HuH-7 (cell line): ENCODE measurements around the gene KCNH1.
A peak's percentile ranks its signal among the peaks of the same experiment; 100 is the strongest.
"Not testable (repeated sequence)": the region's sequence is repeated elsewhere in the genome, so short reads cannot be mapped to it uniquely, and the experiment has no call there.

Experiments
- DNase-seq: peaks from one replicate; pipeline ENCODE4 v3.0.0; 2011; ENCODE audit warnings: low spot score

Gene KCNH1

DNA sequence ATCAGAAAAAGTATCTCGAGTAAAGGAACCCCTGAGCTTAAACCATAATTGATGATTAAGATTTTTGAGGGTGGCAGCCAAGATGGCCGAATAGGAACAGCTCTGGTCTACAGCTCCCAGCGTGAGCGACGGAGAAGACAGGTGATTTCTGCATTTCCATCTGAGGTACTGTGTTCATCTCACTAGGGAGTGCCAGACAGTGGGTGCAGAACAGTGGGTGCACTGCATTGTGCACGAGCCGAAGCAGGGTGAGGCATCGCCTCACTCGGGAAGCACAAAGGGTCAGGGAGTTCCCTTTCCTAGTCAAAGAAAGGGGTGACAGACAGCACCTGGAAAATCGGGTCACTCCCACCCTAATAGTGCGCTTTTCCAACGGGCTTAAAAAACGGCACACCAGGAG is 138.0 kb downstream of the KCNH1 start:
- not testable (repeated sequence) for DNase-seq

DNA sequence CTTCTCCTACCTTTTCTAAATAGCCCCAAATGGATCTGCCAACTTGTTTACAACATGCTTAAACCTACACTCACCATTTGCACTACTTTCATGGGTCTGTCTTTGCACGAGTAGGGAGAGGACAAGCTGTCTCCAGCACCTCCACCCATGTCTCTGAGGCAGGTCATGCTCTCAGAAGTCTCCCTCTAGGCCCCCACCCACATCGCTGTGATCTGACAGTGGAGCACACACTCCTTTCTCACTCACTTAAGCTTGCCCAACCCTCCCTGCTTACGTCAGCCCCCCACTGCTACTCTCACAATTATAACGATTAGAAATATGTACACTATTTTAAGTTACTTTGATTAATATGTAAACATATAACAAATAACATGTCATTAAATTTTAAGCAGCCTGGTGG is 141.1 kb downstream of the KCNH1 start:
- DNase-seq, result no peak

DNA sequence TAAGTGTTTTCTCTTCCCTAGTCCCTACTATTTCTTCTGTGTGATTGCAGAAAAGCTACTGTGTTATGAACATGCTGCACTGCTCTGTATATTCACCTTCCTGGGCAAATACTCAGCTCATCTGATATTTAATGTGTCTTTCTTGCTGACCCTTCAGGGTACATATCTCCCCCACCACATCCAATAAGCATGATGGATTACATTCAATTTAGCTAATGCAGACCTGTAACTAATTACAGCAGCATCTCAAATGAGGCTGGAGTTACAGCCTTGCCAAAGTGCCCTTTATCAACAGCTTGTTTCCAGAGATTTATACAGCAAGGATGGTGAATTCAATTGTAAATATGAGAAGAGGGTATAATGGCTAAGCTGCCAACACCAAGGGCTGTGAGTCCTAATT is 144.0 kb downstream of the KCNH1 start:
- no peak for DNase-seq

DNA sequence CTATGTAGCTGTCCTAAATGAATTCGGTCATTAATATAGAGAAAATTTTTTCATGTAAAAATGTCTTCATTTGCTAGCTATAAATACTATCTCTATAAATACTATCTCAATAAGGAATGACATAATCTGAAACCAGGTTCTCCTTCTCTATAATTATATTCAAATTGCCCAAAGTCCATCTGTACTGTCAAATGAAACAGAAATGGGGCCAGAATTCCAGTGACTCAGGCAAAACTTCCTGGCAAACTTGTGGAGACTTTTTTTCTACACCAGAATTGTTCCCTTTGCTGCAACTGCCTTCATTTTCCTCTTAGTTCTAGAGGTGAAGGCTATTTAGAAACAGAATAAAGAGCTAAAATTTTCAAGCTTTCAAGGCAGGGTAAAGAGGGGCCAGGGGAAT is 152.5 kb downstream of the KCNH1 start:
- no peak for DNase-seq

DNA sequence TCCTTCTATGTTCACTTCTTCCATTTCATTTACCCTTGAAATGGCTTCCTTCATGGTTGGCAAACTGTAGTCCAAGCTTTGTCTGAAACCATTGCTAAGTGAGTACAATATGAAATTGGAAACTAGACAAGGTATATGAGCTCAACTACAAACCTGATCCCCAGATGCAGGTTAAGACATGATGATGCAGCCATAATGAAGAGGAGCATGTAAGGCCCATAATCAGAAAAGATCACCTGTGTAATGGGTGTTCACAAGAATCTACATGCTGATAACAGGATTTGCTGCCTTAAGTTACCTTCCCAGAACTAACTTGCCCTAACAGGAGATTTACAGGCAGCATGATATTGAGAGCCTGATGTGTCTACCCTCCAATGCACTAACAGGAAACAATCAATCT is 153.9 kb downstream of the KCNH1 start:
- DNase-seq, result no peak

DNA sequence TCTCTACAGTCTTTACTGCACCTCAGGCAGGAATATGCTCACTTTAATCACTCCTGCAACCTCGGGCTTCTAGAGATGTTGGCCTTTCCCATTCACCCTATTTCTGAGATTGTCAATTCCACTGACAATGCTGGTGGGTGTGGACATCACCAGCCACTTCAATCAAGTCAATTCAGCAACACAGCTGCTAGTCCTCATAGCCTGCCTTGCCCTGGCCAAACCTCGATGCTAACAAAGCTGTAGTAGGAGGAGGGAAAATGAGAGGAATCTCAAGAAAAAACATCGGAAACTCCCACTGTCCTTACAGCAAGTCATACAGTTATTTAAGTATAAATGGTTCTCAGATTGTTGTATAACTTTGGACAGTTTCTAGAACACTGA is 155.0 kb downstream of the KCNH1 start:
- no peak for DNase-seq

DNA sequence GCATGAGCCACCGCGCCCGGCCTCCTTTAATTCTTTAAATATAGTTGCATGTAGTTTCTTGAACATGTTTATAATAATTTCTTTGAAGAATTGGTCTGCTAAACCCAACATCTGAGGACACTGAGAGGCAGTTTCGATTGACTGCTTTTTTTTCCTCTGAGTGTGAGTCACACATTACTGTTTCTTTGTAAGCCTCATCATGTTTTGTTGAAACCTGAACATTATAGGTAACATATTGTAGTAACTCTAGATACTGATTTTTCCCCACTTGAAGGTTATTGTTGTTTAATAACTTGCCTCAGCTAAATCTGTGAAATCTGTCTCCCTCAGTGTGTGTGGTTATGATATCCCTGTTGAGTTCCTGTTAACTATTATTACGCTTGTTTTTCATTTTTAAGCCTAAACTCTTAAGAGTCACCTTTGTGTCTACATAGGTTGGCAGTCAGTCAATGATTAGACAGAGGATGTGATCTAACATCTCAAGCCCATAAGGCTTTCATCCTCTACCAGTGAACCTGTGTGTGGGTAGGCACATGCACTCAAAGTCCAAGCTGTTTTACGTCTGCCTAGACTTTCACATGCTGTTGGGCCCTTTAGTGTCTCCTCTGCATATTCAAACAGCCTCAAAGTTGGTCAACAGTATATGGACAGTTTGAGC is 155.5 kb downstream of the KCNH1 start:
- DNase-seq, result no peak

DNA sequence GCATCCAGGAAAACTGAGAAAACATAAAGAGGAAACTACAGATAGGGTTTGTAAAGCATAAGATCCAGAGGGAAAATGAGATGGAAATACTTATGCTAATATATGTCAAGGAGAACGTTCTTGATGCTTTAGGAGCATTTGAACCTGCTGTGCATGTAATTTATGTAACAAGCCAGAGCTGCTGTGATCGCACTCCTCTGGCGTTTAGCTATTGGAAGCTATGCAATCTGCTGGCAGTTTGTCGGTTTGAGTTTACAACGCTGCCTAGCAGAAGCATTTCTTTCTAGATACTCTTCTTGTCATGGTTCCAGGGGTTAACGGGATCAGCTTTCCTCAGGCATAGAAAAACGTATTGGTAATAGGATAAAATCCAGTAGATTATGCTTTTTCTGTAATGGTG is 182.7 kb downstream of the KCNH1 start:
- DNase-seq, result no peak

DNA sequence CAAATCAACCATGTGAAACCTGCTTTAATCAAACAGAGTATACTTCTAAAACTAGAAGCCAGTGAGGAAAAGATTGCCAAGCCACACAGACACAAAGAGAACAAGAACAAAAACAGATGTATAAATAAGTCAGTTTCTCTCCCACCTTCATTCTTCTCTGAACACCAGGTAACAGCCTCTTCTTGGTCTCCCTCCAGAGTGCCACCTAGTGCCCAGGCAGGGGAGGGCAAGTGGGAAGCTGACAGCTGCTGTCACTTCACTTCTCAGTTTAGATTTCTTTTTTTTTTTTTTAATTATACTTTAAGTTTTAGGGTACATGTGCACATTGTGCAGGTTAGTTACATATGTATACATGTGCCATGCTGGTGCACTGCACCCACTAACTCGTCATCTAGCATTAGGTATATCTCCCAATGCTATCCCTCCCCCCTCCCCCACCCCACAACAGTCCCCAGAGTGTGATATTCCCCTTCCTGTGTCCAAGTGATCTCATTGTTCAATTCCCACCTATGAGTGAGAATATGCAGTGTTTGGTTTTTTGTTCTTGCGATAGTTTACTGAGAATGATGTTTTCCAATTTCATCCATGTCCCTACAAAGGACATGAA is 183.9 kb downstream of the KCNH1 start:
- peak; percentile 18 for DNase-seq

DNA sequence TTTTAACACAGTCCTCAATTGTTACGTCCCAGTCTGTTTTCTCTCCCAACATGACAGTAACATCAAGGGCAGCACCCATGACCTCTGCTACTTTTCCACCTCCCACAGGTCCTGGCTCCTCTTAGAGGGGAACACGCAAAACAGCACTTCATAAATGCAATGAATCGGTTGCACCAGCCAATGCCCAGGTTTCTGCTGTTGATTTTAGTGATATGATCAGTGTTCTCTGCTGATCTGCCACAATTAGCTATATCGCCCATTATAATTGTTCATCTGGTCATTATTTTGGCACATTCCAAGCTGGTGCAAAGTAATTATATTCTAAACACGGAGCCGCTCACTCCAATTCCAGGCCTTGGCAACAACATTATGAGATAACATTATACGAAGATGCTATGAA is 184.5 kb downstream of the KCNH1 start:
- DNase-seq, result no peak

DNA sequence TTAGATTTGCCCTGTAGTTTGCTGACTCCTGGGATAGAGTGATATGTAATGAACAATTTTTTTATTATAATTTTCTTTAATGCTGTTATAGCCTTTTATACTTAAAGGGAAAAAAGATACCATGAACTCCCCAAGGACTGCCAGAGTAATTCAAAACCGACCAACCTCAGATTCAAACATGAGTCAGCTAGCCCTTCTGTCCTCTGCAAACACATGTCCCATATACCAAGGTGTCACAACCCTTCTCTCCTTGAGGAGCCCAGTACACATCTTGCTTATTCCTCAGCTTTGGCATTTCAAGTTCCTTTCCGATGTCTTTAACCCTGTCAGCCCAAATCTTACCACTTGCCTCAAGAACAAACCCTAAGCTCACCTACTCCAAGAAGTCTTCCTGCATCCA is 184.9 kb downstream of the KCNH1 start:
- DNase-seq, result no peak

DNA sequence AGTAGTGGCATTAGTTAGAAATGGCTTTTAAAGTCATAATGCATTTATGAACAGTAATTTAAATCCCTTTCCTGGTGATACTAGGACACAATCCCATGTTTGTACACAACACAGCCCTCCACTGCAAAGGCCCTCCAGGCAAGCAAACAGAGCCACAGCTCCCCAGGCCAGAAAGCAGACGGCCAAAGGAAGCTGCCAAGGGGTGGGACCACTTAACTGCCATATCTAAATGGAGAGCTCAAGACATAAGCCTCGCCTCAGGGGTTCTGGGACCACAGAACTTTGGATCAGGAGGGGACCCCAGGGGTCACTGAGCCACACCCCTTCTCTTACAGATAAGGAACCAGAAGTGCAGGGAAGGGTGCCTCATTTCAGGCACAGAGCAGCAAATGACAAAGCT is 189.7 kb downstream of the KCNH1 start:
- DNase-seq, result no peak

DNA sequence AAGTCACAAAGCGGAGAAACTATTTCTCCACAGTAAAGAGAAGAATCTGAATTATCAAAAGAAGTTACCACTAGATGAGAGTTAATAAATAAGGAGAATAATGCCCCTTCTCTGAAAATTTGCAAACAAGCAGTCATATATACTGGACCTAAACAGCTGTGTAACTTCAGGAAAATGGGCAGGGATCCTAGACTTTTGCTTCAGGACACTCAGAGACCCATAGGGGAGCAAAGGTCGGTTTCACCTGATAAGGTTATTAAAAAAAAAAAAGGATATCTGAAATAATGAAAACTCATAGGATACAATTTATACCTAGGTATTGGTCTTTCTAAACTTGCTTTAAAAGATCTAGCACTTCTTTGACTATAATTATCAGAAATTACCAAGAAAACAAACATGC is 191.4 kb downstream of the KCNH1 start:
- no peak for DNase-seq

DNA sequence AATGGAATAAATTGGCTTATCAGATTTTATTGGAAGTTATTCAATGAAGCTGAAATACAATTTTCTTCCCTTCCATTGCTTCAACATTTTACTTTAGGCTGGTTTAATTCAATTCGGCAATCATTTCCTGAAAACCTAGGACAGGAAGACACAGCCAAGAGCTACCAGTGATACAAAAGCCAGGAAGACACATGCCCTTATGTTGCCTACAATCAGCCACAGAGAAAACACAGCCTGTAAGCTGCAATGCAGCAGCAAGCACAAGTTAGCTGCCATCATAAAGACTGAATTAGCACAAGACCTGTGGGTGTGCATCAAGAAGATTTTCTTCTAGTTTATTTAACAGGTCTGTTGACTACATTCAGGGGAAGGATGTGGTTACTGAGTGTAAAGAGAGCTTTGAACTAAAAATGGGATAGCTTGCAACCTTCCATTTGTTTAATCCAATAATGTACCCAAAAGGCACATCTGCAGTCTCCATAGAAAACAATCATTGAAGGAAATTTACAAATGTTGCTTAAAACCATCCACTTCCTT is 193.8 kb downstream of the KCNH1 start:
- no peak for DNase-seq

DNA sequence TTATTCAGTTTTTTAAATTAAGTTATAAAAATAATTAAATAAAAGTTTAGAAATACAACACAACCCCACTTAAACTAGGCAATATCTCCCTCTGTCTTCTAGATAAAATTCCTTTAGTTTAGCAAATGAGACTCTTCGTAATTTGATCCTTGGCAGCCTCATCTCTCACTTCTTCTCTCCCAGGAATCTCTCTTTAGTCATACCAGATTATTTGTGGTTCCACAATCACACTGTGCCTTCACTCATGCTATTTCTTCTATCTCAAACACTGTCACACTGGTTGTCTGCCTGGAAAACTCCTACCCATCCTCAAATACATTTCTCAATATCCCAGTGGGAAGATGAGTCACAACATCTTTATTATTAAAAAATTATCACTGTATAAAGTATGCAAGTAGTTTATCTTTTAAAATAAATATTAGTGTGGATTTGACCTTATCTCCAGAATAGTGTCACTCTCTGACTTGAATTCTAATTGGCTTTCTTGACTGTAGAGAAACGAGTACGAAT is 195.5 kb downstream of the KCNH1 start:
- no peak for DNase-seq

DNA sequence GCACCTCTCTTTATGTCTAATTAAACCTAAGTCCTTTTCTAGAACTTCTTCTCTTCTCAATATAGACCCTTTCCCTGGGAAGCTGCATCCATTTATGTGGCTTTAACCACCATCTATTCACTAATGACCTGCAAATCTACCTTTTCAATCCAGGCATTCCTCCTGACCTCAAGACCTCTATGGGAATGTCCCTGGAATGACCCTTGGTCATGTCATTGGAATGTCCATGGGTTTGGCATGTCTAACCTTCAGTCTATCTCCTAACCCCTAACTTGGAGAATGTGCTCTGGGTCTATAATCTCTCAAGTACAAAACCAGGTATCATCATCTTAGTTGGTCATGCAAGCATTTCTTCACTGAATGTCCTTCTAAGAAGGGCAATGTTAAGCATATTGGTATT is 196.1 kb downstream of the KCNH1 start:
- DNase-seq, result no peak

DNA sequence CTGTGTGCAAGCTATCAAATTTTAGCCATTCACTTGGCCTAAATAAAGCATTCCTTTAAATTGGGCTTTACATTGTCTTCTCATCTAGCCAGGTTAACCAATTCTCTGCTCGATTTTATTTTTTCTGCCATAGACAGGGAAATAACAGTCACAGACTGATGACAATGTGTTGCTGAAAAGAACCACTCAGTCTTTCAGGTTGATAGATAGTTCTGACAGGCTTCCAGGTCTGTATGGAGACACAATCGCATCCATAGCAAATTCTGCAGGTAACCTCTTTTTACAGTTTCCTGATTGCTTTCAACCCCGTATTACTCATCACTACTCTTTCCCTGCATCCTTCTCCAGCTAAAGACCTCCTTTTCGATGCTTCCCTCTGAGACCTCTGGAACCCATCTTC is 198.0 kb downstream of the KCNH1 start:
- DNase-seq, result no peak

DNA sequence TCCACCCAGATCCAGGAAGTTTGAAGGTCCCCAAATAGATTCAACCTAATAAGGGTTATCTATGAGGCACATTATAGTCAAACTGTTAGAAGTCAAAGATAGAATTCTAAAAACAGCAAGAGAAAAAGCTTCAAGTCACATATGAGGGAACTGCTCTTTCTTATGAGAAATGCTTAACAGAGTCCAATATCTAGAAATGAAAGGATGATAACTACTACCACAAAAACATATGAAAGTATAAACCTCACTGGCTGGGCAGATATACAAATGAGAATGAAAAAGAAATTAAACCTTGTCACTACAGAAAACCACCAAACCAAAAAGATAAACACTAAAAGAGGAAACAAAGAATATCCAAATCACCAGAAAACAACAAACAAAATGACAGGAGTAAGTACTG is 201.8 kb downstream of the KCNH1 start:
- DNase-seq, result no peak

DNA sequence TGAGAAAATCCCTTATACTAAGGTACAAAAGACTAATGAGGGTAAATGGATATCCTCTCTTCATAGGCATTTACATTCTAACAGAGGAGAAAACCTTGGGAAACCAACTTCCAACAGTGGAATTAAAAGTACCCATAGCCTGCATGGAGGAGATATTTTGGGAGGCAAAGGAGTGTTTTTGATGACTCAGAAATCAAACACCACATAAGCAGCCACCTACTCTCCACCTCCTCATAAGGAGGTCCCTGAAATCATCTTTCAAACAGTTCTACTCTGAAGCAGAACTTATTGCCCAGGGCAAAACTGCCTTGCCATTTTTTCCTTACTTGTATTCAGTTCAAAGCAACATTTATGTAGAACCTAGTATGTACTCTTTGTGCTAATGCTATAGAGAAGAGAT is 211.3 kb downstream of the KCNH1 start:
- DNase-seq, result no peak

DNA sequence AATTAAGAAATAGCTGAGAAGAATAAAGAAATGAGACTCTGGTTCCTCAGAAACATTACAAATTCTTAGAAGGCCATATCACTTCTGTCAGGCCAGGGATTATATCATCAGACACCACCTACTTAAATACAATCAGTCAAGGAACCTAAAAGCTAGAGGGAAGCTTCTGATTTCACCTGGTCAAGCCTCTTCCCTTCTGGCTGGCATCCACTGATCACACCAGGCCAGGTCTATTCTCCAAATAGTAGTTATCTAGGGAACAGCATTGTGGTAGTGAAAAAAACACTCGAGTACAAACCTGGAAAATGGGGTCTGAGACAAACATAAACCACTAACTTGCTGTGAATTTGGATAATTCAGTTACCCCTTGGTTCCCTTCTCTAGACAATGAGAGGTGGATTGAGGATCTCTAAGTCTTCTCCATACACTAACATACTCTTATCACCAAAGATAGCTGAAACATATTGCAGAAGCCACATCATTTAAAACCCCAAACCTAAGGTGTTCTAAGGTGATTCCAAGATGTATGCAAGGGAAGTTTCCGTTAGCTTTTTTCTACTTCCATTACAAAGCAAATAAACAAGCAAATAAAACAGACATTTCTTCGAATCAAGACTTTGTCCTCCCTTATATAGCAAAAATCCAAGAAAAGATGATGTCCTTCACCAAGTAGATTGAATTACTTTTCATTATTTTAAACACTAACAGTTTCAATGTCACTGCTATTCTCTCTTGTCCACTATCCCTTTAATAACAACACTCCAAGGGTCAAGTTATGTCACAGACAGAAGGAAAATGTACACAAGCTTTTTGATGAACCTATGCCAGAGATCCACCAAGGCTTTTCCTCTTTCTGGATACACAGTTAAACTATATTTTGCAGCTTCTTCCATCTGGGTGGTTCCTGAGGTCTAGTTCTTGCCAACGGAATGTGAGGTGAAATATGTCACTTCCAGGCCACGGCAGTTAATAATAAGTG is 212.9 kb downstream of the KCNH1 start:
- no peak for DNase-seq

DNA sequence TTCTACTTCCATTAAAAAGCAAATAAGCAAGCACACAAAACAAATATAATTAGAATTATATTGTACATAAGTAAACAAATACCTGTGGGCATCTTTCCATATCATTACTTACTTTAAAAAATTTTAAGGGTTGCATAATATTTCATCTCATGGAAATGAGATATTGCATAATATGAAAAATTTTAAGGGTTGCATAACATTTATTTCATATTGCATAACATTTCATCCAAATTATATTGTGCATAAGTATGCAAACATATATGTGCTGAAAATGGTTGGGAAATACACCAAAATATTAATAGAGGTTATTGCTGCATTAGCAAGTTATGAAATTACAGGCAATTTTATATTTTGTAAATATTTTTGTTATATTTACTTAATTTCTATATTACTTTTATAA is 213.7 kb downstream of the KCNH1 start:
- no peak for DNase-seq

DNA sequence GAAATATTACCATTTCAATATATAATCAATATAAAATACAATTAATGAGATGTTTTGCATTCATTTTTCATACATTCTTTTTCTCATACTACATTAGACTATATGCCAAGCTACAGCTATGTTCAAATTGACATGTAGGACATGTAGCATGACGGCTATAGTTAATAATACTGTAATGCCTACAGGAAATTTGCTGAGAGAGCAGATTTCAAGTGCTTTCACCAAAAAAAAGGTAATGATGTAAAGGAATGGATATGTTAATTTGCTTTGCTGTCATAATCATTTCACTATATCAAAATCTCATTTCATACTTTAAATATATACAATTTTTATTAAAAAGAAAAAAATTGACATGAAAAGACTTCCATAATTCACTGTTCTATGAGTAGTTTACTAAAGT is 215.1 kb downstream of the KCNH1 start:
- no peak for DNase-seq
